Panc1 (cell line): Measurements from ENCODE around the gene MEX3D. TPM values are rescaled to one million over a fixed set of nuclear protein-coding genes. Genes with fewer than 3 reads are reported as not detected.

Source experiments
- ATAC-seq: fragments of 200-7000 bp; cut with Tn5 transposase; 2 replicates; pipeline ENCODE4 v1.9.1; 2020; ENCODE audit warnings: mild to moderate bottlenecking, moderate library complexity
- Bru-seq: library from RNA; stranded (reverse); fragments of 400-500 nt; gene quantifications from one replicate; lab custom pipeline; 2021; lab: Mats Ljungman, UMichigan
- BruChase-seq, 2 experiments: library from RNA; stranded (reverse); fragments of 400-500 nt; gene quantifications; one replicate each; lab custom pipeline; 2021; lab: Mats Ljungman, UMichigan
- BruUV-seq: library from RNA; stranded (reverse); fragments of 400-500 nt; replicated peaks from 2 replicates; lab custom pipeline; 2021; lab: Mats Ljungman, UMichigan
- CTCF ChIA-PET: fragments of 300-600 bp; sonication (Branson Sonifier 250); formaldehyde crosslinking; loops from one replicate; lab custom pipeline; 2022; ENCODE audit warnings: antibody characterized with exemption; lab: Charles Lee
- POLR2A ChIA-PET: fragments of 300-600 bp; sonication (Branson Sonifier 250); formaldehyde crosslinking; loops from one replicate; lab custom pipeline; 2022; ENCODE audit warnings: antibody characterized with exemption; lab: Charles Lee
- DNase-seq: peaks from one replicate; pipeline ENCODE4 v3.0.0-alpha.2; 2010; ENCODE audit warnings: low read depth, low spot score
- H3K27ac ChIP-seq: 2 replicates; pipeline ENCODE4 v1.5.1; 2011; ENCODE audit warnings: mild to moderate bottlenecking, low read length, inconsistent platforms
- H3K27me3 ChIP-seq: fragments of 200-500 bp; sonication (Bioruptor generic); 2 replicates; pipeline ENCODE4 v1.6.0; 2014; ENCODE audit warnings: low read length, inconsistent platforms; ENCODE audit not compliant: control insufficient read depth, insufficient read depth
- H3K36me3 ChIP-seq: fragments of 200-500 bp; sonication (Bioruptor generic); 2 replicates; pipeline ENCODE4 v1.5.1; 2014; ENCODE audit warnings: inconsistent platforms, mild to moderate bottlenecking, low read length, moderate library complexity; ENCODE audit not compliant: control insufficient read depth, insufficient read depth
- H3K4me1 ChIP-seq: 2 replicates; pipeline ENCODE4 v1.5.1; 2011; ENCODE audit warnings: inconsistent platforms, mild to moderate bottlenecking, low read length, moderate library complexity; ENCODE audit not compliant: control insufficient read depth, insufficient read depth
- H3K4me3 ChIP-seq, 2 experiments: 2 replicates each; pipeline ENCODE4 v1.5.1; 2011 to 2012; ENCODE audit warnings: low read depth in 2 of 2, low read length in 2 of 2, mild to moderate bottlenecking in 2 of 2, inconsistent platforms in 1 of 2, moderate library complexity in 1 of 2
- H3K9me3 ChIP-seq: fragments of 200-500 bp; sonication (Bioruptor generic); 2 replicates; pipeline ENCODE4 v1.5.1; 2014; ENCODE audit warnings: low read depth, mild to moderate bottlenecking, inconsistent platforms, low read length, moderate library complexity; ENCODE audit not compliant: control insufficient read depth, insufficient read depth
- CTCF ChIP-seq: fragments of 450-650 bp; IDR thresholded peaks from 2 replicates; pipeline ENCODE4 v1.5.1; 2017; ENCODE audit warnings: mild to moderate bottlenecking
- POLR2AphosphoS5 ChIP-seq: IDR thresholded peaks from 2 replicates; pipeline ENCODE4 v1.6.1; 2012; ENCODE audit warnings: mild to moderate bottlenecking, low read depth, low read length, moderate library complexity
- REST ChIP-seq, 2 experiments: IDR thresholded peaks; 2 replicates each; pipeline ENCODE4 v1.6.1; 2011 to 2012; ENCODE audit warnings: low read depth in 2 of 2, control low read depth in 1 of 2, low read length in 1 of 2, mild to moderate bottlenecking in 1 of 2, moderate library complexity in 1 of 2; ENCODE audit not compliant: insufficient read depth in 1 of 2
- SIN3A ChIP-seq: IDR thresholded peaks from 2 replicates; pipeline ENCODE4 v1.6.1; 2012; ENCODE audit warnings: low read depth, mild to moderate bottlenecking, low read length, moderate library complexity, borderline replicate concordance; ENCODE audit not compliant: insufficient read depth
- TCF7L2 ChIP-seq: IDR thresholded peaks from 2 replicates; pipeline ENCODE4 v1.6.1; 2011; ENCODE audit warnings: mild to moderate bottlenecking, low read depth, low read length, inconsistent platforms
- in situ Hi-C: cut with HindIII; loops from 2 replicates; pipeline ENCODE4 v1.10.0; 2016; ENCODE audit warnings: low sequenced_read_pairs, low pct_unique_long_range_greater_than_20kb
- intact Hi-C: fragments of 100-400 bp; cut with micrococcal nuclease; formaldehyde crosslinking; loops from one replicate; pipeline ENCODE4 v1.10.0; 2022; ENCODE audit not compliant: unreplicated experiment
- long read RNA-seq: library from polyadenylated mRNA; unstranded; transcript quantifications from one replicate; pipeline ENCODE4 v2.0.0, GENCODE V29; 2021; ENCODE audit not compliant: unreplicated experiment
- polyA plus RNA-seq: library from polyadenylated mRNA; unstranded; fragments of >200 nt; gene quantifications from one replicate; pipeline ENCODE4 v1.2.1, GENCODE V29; 2012; ENCODE audit warnings: missing spikeins; ENCODE audit not compliant: insufficient read length
- total RNA-seq: library from RNA; stranded (reverse); gene quantifications from one replicate; pipeline ENCODE4 v1.2.1, GENCODE V29; 2021; ENCODE audit not compliant: unreplicated experiment

The MEX3D gene
- 73.7 TPM for total RNA-seq
- polyA plus RNA-seq, result 62.0 TPM
- Bru-seq, nascent RNA, result percentile 55 among the genes with signal in this experiment
- BruChase-seq, experiment 1, labeled RNA remaining after a 2-hour chase, result percentile 64 among the genes with signal in this experiment
- percentile 82 among the genes with signal in this experiment for BruChase-seq, experiment 2, labeled RNA remaining after a 6-hour chase
- long read RNA-seq, partial matches to known transcripts, result 0 of 11 reads
- long read RNA-seq, other reads (novel, unspliced or antisense), result 10 of 11 reads

GRCh38 chr19:1568320-1569019 is at the start of gene MEX3D:
Gene MEX3D, minus strand, starts transcription at chr19:1568325. Its CDS starts 267 bp downstream, at chr19:1568058.
- no TSS peak for BruUV-seq
- DNase-seq (no peak), ATAC-seq (peak; percentile 82)
- intact Hi-C loops (no loop called here), in situ Hi-C loops (no loop called here)
- no peaks in the 10 kb centered on the region for H3K27me3 ChIP-seq
- TF ChIP-seq REST (IDR thresholded peaks at IDR 0.05; ENCODE audit: insufficient read depth in 1 of 2, low read depth in 2 of 2, low read length in 1 of 2), result no peak
- TF ChIP-seq CTCF, result no peak
- TF ChIP-seq POLR2AphosphoS5, result no peak
- TF ChIP-seq TCF7L2, result no peak
- TF ChIP-seq SIN3A, result no peak
- H3K36me3 ChIP-seq, result no peaks in the 10 kb centered on the region; the same call in 1 of the 2 replicates
- POLR2A ChIA-PET, result no interaction called here
- CTCF ChIA-PET, result interaction anchor here (0.6 kb wide), 1 partner anchor 291 kb away, joined by 5 read pairs; no protein-coding TSS in a partner anchor
- peak within 1 kb of the TSS; percentile 59 to 63 for H3K4me3 ChIP-seq
- no peaks in the 10 kb centered on the region for H3K9me3 ChIP-seq
- no peak within 1 kb of the TSS for H3K27ac ChIP-seq
- H3K4me1 ChIP-seq, result no peaks in the 10 kb centered on the region; the same call in 1 of the 2 replicates

- TF ChIP-seq POLR2AphosphoS5, result no peak
- no peak for TF ChIP-seq CTCF
- no peak for TF ChIP-seq TCF7L2
- H3K9me3 ChIP-seq, result no peaks in the 10 kb centered on the region
- no peaks in the 10 kb centered on the region for H3K27me3 ChIP-seq
- in situ Hi-C loops (no loop called here), intact Hi-C loops (no loop called here)
- H3K4me3 ChIP-seq, result no peak overlapping the region
- ATAC-seq, result no peak
- no peak overlapping the region for H3K27ac ChIP-seq
- DNase-seq, result no peak
- H3K4me1 ChIP-seq, result no peaks in the 10 kb centered on the region
- ChIA-PET CTCF (interaction anchor here (0.5 kb wide), 1 partner anchor 400 kb away, joined by 3 read pairs; no protein-coding TSS in a partner anchor), POLR2A (no interaction called here)
- BruUV-seq, result no TSS peak
- no peaks in the 10 kb centered on the region for H3K36me3 ChIP-seq
Observed at GRCh38 chr19:1616875-1617274, 48.8 kb upstream of the MEX3D start.
